Progenitor cell of endocrine pancreas (in vitro differentiated cells): Measurements from ENCODE around the gene MRPL50. TPM values are rescaled to one million over a fixed set of nuclear protein-coding genes. Genes with fewer than 3 reads are reported as not detected.

Experiments used
- DNase-seq: peaks from one replicate; pipeline ENCODE4 v3.0.0; 2021; ENCODE audit warnings: low spot score; ENCODE audit not compliant: unreplicated experiment
- H3K27ac Mint-ChIP-seq: 2 replicates; pipeline ENCODE4 v1.8.0; 2021; ENCODE audit warnings: mild to moderate bottlenecking, moderate library complexity, mixed read lengths
- H3K27me3 Mint-ChIP-seq: 2 replicates; pipeline ENCODE4 v1.8.0; 2021; ENCODE audit warnings: mixed read lengths
- H3K36me3 Mint-ChIP-seq: 2 replicates; pipeline ENCODE4 v1.8.0; 2022; ENCODE audit warnings: mixed read lengths; ENCODE audit not compliant: insufficient read depth
- H3K4me1 Mint-ChIP-seq: 2 replicates; pipeline ENCODE4 v1.8.0; 2021; ENCODE audit warnings: low read depth, mixed read lengths
- H3K4me3 Mint-ChIP-seq: 2 replicates; pipeline ENCODE4 v1.8.0; 2021; ENCODE audit warnings: low read depth, mild to moderate bottlenecking, moderate library complexity, mixed read lengths
- H3K9me3 Mint-ChIP-seq: 2 replicates; pipeline ENCODE4 v1.8.0; 2021; ENCODE audit warnings: low read depth, mixed read lengths
- total RNA-seq: library from RNA; stranded (reverse); gene quantifications from 2 replicates; pipeline ENCODE4 v1.2.1, GENCODE V29; 2021
- TF ChIP-seq, protein P1 (sequence below): fragments of 200-600 bp; sonication (generic); IDR thresholded peaks from one replicate; pipeline ENCODE4 v1.5.0; 2021; ENCODE audit warnings: antibody characterized with exemption, mild to moderate bottlenecking; ENCODE audit not compliant: unreplicated experiment

Gene MRPL50
- total RNA-seq, 1 donor from 2014 or later: 16.1 TPM

DNA sequence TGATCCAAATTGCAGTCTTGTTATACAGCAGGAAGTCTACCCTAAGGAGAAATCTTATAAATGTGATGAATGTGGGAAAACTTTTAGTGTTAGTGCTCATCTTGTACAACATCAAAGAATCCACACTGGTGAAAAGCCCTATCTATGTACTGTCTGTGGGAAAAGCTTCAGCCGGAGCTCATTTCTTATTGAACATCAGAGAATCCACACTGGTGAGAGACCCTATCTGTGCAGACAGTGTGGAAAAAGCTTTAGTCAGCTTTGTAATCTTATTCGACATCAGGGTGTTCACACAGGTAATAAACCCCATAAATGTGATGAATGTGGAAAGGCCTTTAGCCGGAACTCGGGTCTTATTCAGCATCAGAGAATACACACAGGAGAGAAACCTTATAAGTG lies 10.7 kb upstream of the MRPL50 start:
- H3K9me3 Mint-ChIP-seq: peaks cover 71% of the 10 kb centered on the region
- TF ChIP-seq, protein P1, sequence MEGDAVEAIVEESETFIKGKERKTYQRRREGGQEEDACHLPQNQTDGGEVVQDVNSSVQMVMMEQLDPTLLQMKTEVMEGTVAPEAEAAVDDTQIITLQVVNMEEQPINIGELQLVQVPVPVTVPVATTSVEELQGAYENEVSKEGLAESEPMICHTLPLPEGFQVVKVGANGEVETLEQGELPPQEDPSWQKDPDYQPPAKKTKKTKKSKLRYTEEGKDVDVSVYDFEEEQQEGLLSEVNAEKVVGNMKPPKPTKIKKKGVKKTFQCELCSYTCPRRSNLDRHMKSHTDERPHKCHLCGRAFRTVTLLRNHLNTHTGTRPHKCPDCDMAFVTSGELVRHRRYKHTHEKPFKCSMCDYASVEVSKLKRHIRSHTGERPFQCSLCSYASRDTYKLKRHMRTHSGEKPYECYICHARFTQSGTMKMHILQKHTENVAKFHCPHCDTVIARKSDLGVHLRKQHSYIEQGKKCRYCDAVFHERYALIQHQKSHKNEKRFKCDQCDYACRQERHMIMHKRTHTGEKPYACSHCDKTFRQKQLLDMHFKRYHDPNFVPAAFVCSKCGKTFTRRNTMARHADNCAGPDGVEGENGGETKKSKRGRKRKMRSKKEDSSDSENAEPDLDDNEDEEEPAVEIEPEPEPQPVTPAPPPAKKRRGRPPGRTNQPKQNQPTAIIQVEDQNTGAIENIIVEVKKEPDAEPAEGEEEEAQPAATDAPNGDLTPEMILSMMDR: no peak
- peak overlapping the region; percentile 79 for H3K27ac Mint-ChIP-seq
- H3K27me3 Mint-ChIP-seq: no peaks in the 10 kb centered on the region
- H3K4me3 Mint-ChIP-seq: no peak overlapping the region
- DNase-seq: no peak
- peaks cover 83% of the 10 kb centered on the region for H3K36me3 Mint-ChIP-seq
- no peaks in the 10 kb centered on the region for H3K4me1 Mint-ChIP-seq

DNA sequence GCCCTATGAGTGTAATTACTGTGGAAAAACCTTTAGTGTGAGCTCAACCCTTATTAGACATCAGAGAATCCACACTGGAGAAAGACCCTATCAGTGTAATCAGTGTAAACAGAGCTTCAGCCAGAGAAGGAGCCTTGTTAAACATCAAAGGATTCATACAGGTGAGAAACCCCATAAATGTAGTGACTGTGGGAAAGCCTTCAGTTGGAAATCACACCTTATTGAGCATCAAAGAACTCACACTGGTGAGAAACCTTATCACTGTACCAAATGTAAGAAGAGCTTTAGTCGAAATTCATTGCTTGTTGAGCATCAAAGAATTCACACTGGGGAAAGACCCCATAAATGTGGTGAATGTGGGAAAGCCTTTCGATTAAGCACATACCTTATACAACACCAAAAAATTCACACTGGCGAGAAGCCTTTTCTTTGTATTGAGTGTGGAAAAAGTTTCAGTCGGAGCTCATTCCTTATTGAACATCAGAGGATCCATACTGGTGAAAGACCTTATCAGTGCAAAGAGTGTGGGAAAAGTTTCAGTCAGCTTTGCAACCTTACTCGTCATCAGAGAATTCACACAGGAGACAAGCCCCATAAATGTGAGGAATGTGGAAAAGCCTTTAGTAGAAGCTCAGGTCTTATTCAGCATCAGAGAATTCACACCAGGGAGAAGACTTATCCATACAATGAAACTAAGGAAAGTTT lies 10.1 kb upstream of the MRPL50 start:
- Mint-ChIP-seq H3K4me1 (no peaks in the 10 kb centered on the region), H3K27ac (no peak overlapping the region), H3K36me3 (peaks cover 85% of the 10 kb centered on the region), H3K27me3 (no peaks in the 10 kb centered on the region), H3K9me3 (peaks cover 73% of the 10 kb centered on the region), H3K4me3 (no peak overlapping the region)
- DNase-seq: no peak
- TF ChIP-seq, protein P1: no peak

DNA sequence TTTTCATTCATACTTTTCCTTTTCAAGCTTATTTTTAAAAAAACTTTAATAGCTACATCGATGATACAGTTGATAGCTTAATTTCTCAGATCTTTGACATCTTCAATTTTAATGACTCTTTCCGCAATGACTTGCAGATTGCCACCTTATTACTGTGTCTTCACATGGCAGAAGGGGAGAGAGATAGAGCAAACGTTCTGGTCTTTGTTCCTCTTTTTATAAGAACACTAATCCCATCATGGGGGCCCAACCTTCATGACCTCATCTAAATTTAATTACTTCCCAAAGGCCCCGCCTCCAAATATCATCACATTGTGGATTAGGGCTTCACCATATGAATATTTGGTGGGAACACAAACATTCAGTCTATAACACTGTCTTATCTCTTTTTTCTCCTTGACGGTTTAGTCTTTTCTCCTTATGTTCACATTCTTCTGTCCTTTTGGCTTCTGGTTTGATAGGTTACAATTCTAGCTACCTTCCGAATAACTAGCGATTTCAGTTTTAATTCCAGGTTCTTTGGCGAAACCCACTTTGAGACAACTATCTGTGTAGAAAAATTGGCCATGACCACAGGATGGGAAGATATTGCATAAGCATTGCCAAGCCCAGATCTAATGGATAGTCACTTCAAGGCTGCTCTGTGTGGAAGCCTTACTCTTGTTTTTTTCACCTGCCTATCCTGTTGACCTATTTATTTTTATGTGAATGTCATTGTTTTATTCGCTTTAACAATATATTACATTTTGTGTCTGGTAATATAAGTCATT lies 5.3 kb upstream of the MRPL50 start:
- Mint-ChIP-seq H3K4me1 (peaks cover 10% of the 10 kb centered on the region), H3K36me3 (peaks cover 84% of the 10 kb centered on the region), H3K27me3 (no peaks in the 10 kb centered on the region), H3K27ac (no peak overlapping the region), H3K4me3 (no peak overlapping the region), H3K9me3 (peaks cover 77% of the 10 kb centered on the region)
- no peak for DNase-seq
- TF ChIP-seq, protein P1: no peak

DNA sequence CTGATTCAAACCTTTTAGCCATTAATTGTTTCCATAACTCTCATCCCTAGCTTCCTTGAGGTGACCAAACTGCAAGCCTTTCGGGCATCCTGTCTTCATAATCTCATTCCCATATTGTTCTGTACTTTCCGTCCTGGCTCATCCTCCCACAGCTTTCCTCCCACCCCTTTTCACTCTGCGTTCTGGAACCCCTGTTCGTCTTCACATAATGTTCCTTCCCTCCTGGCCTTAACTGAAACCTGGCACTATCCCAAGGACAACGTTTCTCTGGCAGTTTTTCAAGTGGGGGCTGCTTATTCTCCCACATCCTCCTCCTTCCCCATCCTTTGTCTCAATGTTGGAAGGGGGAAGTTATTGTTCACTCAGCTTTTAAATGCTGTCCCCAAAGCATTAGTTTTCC lies 1.7 kb upstream of the MRPL50 start:
- Mint-ChIP-seq H3K9me3 (peaks cover 53% of the 10 kb centered on the region), H3K36me3 (peaks cover 70% of the 10 kb centered on the region), H3K27me3 (no peaks in the 10 kb centered on the region), H3K4me3 (peak overlapping the region; percentile 98), H3K27ac (peak overlapping the region; percentile 85), H3K4me1 (peaks cover 14% of the 10 kb centered on the region)
- no peak for DNase-seq
- TF ChIP-seq, protein P1: no peak

DNA sequence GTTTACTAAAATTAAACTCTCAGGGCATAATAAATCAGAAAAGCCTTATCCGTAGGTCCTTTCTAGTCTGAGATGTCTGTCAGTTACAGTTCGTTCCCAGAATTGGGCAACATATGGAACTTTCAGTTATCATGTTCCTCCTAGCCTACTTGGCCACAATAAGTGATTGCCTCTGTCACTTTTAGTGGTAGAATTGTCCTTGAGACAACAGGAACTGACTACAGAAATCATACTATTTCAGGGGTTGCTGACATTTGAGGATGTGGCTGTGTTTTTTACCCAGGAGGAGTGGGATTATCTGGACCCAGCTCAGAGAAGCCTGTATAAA lies 1.2 kb upstream of the MRPL50 start:
- peaks cover 70% of the 10 kb centered on the region for H3K36me3 Mint-ChIP-seq
- peaks cover 52% of the 10 kb centered on the region for H3K9me3 Mint-ChIP-seq
- peak overlapping the region; percentile 98 for H3K4me3 Mint-ChIP-seq
- TF ChIP-seq, protein P1: no peak
- H3K27me3 Mint-ChIP-seq: no peaks in the 10 kb centered on the region
- no peak overlapping the region for H3K27ac Mint-ChIP-seq
- H3K4me1 Mint-ChIP-seq: peaks cover 14% of the 10 kb centered on the region
- DNase-seq: no peak
